H1 (cell line): ENCODE measurements around the gene SH2B3.

Experiments used
- BRCA1 ChIP-seq: IDR thresholded peaks from 2 replicates; pipeline ENCODE4 v1.6.1; 2012; ENCODE audit warnings: low read depth, low read length, improper control_type of control experiment
- TF ChIP-seq, protein P1 (sequence below), 3 experiments: IDR thresholded peaks; 1 replicate in 2 of 3; 2 replicates in 1 of 3; pipeline versions ENCODE4 v1.5.1 to v1.6.1; 2011; ENCODE audit warnings: low read length in 3 of 3, mild to moderate bottlenecking in 3 of 3, inconsistent platforms in 2 of 3, low read depth in 1 of 3, moderate library complexity in 1 of 3; ENCODE audit not compliant: insufficient read depth in 1 of 3; ENCODE audit errors: control extremely low read depth in 1 of 3

DNA sequence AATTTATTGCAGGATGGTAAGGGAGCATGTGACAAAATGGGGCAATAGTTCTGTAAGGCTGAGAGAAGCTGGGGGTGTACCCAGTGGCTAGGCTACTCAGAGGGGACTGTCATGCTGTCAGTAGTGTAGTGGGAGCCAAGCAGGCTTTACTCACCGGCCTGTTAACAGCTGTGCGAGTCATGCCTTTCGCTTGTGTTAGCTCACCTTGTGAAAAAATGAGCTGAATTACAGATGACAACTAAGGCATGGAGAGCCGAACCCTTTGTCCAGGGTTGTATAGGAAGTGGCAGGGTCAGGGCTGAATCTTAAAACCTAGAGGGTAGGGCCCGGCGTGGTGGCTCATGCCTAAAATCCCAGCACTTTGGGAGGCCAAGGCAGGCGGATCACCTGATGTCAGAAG is 37.9 kb downstream of the SH2B3 start:
- no peak for TF ChIP-seq BRCA1
- TF ChIP-seq, protein P1, sequence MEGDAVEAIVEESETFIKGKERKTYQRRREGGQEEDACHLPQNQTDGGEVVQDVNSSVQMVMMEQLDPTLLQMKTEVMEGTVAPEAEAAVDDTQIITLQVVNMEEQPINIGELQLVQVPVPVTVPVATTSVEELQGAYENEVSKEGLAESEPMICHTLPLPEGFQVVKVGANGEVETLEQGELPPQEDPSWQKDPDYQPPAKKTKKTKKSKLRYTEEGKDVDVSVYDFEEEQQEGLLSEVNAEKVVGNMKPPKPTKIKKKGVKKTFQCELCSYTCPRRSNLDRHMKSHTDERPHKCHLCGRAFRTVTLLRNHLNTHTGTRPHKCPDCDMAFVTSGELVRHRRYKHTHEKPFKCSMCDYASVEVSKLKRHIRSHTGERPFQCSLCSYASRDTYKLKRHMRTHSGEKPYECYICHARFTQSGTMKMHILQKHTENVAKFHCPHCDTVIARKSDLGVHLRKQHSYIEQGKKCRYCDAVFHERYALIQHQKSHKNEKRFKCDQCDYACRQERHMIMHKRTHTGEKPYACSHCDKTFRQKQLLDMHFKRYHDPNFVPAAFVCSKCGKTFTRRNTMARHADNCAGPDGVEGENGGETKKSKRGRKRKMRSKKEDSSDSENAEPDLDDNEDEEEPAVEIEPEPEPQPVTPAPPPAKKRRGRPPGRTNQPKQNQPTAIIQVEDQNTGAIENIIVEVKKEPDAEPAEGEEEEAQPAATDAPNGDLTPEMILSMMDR (IDR thresholded peaks at IDR 0.05; ENCODE audit: control extremely low read depth in 1 of 3, insufficient read depth in 1 of 3, low read depth in 1 of 3, low read length in 3 of 3), result no peak
